ACC112 (cell line): ENCODE measurements around the gene AADACL4.
"Not testable (repeated sequence)": the region's sequence is repeated elsewhere in the genome, so short reads cannot be mapped to it uniquely, and the experiment has no call there.

Experiments used
- H2AFZ ChIP-seq: fragments of 200-600 bp; sonication (generic); one replicate; pipeline ENCODE4 v1.6.0; 2017; ENCODE audit warnings: antibody characterized with exemption, low read length; ENCODE audit not compliant: unreplicated experiment
- H3K27ac ChIP-seq: fragments of 200-600 bp; sonication (generic); 2 replicates; pipeline ENCODE4 v1.5.1; 2014; ENCODE audit warnings: low read depth, mild to moderate bottlenecking, antibody characterized with exemption, low read length, moderate library complexity
- H3K27me3 ChIP-seq: fragments of 200-600 bp; sonication (generic); 2 replicates; pipeline ENCODE4 v1.6.1; 2014; ENCODE audit warnings: mild to moderate bottlenecking, antibody characterized with exemption, low read length, moderate library complexity, mixed read lengths; ENCODE audit not compliant: insufficient read depth
- H3K36me3 ChIP-seq: fragments of 200-600 bp; sonication (generic); 2 replicates; pipeline ENCODE4 v1.6.1; 2016; ENCODE audit warnings: mild to moderate bottlenecking, antibody characterized with exemption, low read length, moderate library complexity, mixed read lengths; ENCODE audit not compliant: insufficient read depth
- H3K4me1 ChIP-seq: fragments of 200-600 bp; sonication (generic); one replicate; pipeline ENCODE4 v1.6.1; 2016; ENCODE audit warnings: low read length, mixed read lengths; ENCODE audit not compliant: insufficient read depth, unreplicated experiment, control insufficient read depth
- H3K4me3 ChIP-seq: fragments of 200-600 bp; sonication (generic); 2 replicates; pipeline ENCODE4 v1.5.1; 2014; ENCODE audit warnings: mild to moderate bottlenecking, low read depth, low read length
- H3K79me2 ChIP-seq: fragments of 200-600 bp; sonication (generic); one replicate; pipeline ENCODE4 v1.6.0; 2016; ENCODE audit warnings: low read length; ENCODE audit not compliant: control insufficient read depth, unreplicated experiment, insufficient read depth

Gene AADACL4

DNA sequence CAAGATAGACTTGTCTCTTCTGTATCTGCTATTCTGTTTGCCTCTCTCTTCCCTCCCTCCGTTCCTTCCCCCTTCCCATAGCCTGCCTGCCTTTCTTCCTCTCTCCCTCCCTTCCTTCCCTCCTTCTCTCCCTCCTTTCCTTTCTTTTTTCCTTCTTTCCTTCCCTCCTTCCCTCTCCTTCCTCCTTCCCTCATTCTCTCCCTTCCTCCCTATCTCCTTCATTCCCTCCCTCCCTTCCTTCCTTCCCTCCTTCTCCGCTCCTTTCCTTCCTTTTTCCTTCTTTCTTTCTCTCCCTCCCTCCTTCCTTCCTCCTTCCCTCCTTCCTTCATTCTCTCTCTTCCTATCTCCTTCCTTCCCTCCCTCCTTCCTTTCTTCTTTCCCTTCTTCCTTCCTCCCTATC, 944 bp downstream of the AADACL4 start:
- H3K4me1 ChIP-seq, result peaks cover 3% of the 10 kb centered on the region
- no peak overlapping the region for H3K27ac ChIP-seq
- peaks cover 3% of the 10 kb centered on the region; the same call in 1 of the 2 replicates for H3K36me3 ChIP-seq
- H2AFZ ChIP-seq, result no peak overlapping the region
- H3K27me3 ChIP-seq, result peaks cover 12% of the 10 kb centered on the region
- H3K4me3 ChIP-seq, result no peak overlapping the region
- H3K79me2 ChIP-seq, result no peaks in the 10 kb centered on the region

DNA sequence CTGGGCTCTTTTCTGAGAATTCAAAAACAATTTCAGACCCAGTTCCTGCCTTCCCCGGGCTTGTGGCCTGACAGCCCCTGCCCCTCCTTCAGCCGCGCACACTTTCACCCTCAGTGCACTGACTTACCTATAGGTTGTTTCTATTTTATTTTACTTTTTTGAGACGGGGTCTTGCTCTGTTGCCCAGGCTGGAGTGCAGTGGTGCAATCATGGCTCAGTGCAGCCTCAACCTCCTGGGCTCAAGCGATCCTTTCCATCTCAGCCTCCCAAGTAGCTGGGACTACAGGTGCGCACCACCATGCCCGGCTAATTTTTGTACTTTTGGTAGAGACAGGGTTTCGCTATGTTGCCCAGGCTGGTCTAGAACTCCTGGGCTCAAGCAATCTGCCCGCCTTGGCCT, 1.5 kb downstream of the AADACL4 start:
- H3K27me3 ChIP-seq, result peaks cover 12% of the 10 kb centered on the region
- not testable (repeated sequence) for H2AFZ ChIP-seq, H3K36me3 ChIP-seq, H3K79me2 ChIP-seq, H3K27ac ChIP-seq, H3K4me1 ChIP-seq, H3K4me3 ChIP-seq

DNA sequence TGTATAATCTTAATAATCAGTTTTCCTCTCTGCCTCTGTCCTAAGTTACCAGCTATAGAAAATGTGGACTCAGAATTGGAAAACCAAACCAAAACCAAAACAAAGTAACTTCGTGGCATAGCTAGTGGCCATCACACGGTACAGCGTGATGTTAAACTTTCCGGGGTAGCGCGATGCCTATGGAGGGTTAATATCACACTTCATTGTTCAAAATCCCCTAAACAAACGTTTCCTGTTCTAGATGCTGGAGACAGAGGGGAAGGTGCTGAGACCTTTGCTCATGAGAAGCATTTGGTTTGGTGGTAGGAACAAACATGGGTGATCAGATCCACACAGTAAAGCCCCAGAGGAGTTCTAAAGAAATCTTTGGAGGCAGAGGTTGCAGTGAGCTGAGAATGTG, 4.9 kb downstream of the AADACL4 start:
- Histone ChIP-seq H2AFZ (no peak overlapping the region), H3K27me3 (peaks cover 15% of the 10 kb centered on the region)

DNA sequence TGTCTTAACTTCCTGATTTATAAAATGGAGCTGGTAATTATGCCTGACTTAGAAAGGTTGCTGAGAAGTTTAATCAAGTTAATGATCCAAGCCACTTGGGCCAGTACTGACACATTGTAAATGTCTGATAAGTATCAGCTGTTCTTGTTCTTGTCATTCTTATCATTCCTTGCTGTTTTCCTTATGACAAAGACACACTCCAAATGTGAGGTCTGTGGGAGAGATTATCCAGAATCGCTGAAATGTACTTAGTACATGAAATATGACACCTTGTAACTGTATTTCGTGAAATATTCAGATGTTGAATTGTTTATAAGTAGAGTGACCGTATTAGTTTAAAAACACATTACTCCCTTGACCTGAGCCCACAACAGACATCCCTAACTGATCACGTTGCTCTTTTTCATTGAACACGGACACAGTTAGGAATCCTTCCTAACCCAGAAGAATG, 6.1 kb downstream of the AADACL4 start:
- Histone ChIP-seq H3K4me1 (peaks cover 9% of the 10 kb centered on the region), H3K27me3 (peaks cover 15% of the 10 kb centered on the region), H3K4me3 (no peak overlapping the region), H2AFZ (peak overlapping the region; percentile 57), H3K27ac (no peak overlapping the region), H3K36me3 (no peaks in the 10 kb centered on the region), H3K79me2 (no peaks in the 10 kb centered on the region)

More for the DNA sequence above, 4.9 kb downstream of the AADACL4 start:
- Histone ChIP-seq H3K36me3 (no peaks in the 10 kb centered on the region), H3K79me2 (no peaks in the 10 kb centered on the region), H3K4me3 (no peak overlapping the region), H3K4me1 (peaks cover 9% of the 10 kb centered on the region), H3K27ac (no peak overlapping the region)

DNA sequence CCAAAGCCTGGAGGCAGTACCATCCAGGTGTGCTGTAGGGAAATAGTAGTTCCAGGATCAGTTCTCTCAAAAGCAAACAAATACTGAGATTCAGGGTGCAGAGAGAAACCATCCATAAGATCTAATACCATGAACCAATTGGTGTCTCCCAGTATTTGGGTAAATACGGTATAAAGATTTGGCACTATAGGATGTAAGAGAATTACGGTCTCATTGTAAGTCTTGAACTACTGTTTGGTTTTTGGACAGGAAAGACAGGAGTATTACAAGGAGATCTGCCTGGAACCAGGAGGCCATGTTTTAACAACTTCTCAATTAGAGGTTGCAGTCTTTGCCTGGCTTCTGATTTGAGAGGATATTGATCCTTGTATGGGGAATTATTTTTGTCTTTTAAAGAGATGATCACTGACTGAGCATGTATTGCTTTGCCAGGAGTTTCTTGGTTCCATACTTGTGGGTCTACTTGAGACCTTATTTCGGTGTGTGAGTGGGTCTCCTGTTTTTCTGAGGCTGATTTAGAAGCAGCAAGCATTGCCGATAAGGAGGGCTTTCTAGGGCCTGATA, 10.2 kb downstream of the AADACL4 start:
- no peak overlapping the region for H3K27ac ChIP-seq
- H3K36me3 ChIP-seq, result no peaks in the 10 kb centered on the region
- no peak overlapping the region for H3K4me3 ChIP-seq
- H3K4me1 ChIP-seq, result peaks cover 9% of the 10 kb centered on the region
- no peaks in the 10 kb centered on the region for H3K79me2 ChIP-seq
- no peak overlapping the region for H2AFZ ChIP-seq
- H3K27me3 ChIP-seq, result 0 out of 2 replicates have a peak, but pooled peaks cover 3% of the 10 kb centered on the region

DNA sequence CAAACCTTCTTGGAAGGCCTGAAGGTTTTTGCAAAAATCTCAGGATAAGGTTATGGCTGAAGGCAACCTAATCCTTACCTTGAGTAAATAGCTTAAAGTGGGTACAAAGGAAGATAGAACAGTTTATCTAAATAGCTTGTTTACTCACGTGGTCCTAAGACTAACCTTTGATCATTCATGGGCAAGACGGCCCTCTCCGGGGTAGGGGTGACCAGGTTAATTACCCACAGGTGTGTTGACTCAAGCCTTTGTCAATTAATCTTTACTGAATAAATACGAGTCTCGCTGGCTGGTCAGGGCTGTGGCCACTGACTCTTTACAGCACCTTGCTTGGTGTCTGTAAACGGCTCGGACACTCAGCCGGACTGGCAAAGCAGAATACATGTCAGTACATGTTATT, 10.8 kb downstream of the AADACL4 start:
- Histone ChIP-seq H3K27ac (no peak overlapping the region), H3K79me2 (no peaks in the 10 kb centered on the region), H3K4me1 (peaks cover 7% of the 10 kb centered on the region), H2AFZ (no peak overlapping the region), H3K27me3 (0 out of 2 replicates have a peak, but pooled peaks cover 3% of the 10 kb centered on the region), H3K4me3 (no peak overlapping the region), H3K36me3 (no peaks in the 10 kb centered on the region)

DNA sequence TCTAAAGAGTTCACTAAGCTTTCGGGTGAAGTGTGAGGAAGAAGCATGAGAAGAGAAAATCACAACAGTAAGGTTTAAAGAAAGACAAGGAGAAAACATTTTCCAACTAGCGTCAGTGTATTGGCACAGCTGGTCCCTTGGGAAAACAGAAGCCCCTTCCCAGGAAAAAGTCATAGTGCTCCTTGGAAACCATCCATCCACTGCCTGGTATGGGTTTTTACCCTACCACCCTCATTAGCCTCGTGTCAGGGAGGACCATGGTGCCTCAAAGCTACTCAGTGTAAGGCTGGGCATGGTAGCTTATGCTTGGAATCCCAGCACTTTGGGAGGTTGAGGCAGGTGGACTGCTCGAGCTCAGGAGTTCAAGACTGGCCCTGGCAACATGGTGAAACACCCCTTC, 12.7 kb downstream of the AADACL4 start:
- Histone ChIP-seq H3K4me1 (no peaks in the 10 kb centered on the region), H3K4me3 (no peak overlapping the region), H3K27ac (no peak overlapping the region), H3K27me3 (no peaks in the 10 kb centered on the region), H3K79me2 (no peaks in the 10 kb centered on the region), H3K36me3 (no peaks in the 10 kb centered on the region), H2AFZ (no peak overlapping the region)

DNA sequence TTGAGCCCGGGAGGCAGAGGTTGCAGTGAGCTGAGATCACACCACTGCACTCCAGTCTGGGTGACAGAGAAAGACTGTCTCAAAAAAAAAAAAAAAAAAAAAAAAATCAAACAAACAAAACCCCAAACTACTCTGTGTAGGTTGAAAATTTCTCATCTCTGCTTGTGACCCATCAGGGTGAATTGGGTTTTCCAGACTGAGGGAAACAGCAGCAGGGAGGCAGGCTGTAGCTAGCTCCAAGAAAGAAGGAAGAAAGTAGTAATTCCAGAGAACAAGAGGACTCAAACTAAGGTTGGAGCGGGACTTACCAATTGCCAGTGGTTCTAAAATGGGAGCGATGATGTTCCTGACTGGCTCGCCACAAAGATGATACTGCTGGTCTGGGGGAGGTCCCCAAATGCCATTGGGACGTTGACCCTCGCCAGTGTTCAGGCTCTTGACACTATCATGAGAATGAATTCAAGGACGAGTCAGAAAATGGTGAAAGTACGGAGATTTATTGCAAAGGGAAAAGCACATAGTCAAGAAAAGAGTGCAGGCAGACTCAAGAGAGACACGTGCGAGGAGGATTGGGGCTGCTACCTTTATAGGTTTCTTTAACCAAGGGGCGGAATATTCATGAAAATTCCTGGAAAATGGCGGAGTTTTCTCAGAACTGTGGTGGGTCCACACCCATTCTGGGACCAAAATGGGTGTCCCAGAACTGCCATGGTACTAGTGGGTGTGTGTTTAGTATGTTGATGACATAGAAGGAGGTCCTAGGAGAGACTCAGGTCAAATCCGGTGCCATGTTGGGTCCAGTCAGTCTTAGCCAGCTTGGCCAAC, 13.4 kb downstream of the AADACL4 start:
- Histone ChIP-seq H3K4me3 (no peak overlapping the region), H2AFZ (no peak overlapping the region), H3K4me1 (no peaks in the 10 kb centered on the region), H3K79me2 (no peaks in the 10 kb centered on the region), H3K27me3 (peaks cover 1% of the 10 kb centered on the region; the same call in 1 of the 2 replicates), H3K27ac (no peak overlapping the region), H3K36me3 (no peaks in the 10 kb centered on the region)

DNA sequence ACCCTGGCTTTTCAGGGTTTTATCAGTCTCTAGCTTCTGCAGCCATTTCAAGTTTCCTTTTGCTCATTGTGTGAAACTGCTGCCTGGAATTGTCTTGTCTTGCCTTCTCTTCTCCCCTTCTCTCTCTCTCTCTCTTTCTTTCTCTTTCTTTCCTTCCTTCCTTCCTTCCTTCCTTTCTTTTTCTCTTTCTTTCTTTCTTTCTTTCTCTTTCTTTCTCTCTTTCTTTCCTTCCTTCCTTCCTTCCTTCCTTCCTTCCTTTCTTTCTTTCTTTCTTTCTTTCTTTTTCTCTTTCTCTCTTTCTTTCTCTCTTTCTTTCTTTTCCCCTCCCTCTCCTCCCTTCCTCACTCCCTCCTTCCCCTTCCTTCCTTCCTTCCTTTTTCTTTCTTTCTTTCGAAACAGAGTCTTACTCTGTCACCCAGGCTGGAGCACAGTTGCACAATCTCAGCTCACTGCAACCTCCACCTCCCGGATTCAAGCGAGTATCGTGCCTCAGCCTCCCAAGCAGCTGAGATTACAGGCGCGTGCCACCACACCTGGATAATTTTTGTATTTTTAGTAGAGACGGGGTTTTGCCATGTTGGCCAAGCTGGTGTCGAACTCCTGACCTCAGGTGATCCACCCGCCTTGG, 14.1 kb downstream of the AADACL4 start:
- H2AFZ ChIP-seq, H3K4me1 ChIP-seq, H3K27ac ChIP-seq, H3K36me3 ChIP-seq, H3K4me3 ChIP-seq, H3K27me3 ChIP-seq, H3K79me2 ChIP-seq: not testable (repeated sequence)

DNA sequence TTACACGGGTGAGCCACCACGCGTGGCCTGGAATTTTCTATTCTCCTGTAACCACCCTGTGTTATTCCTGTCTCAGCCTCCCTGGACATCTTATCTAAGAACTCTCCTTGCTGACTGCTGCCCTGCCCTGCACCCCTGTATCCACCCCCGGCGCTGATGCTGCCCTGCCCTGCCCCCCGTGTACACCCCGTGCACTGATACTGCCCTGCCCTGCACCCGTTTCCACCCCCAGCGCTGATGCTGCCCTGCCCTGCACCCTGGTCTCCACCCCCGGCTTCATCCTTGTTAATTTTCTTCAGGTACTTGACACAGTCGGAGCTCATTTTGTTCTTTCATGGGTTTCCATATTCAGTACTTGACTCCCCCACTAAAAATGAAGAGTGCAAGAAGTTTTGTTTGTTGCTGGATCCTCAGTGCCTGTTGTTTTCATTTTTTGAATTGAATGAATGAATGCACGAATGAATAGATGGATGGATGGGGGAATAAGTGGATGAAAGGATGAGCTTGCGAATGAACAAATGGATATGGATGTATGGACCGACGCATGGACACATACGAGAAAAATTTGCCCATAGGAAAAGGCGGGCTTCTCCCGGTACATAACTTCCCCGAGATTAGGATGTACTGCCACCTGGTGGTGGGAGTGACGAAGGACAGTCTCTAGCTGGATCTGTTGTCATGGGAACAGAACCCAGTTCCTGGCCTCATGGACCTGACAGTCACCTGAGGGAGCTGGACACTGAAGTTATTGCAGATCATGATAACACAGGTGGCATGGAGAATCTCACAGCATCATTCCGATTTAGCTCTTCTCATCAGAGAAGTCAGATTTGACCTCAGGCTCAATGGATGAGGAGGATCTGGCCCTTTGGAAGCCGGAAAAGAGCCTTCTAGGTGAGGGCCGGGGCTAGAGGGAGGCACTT, 14.9 kb downstream of the AADACL4 start:
- peak overlapping the region; percentile 83 for H2AFZ ChIP-seq
- H3K27ac ChIP-seq, result no peak overlapping the region
- peaks cover 9% of the 10 kb centered on the region; the same call in 1 of the 2 replicates for H3K27me3 ChIP-seq
- no peaks in the 10 kb centered on the region for H3K4me1 ChIP-seq
- H3K79me2 ChIP-seq, result no peaks in the 10 kb centered on the region
- no peaks in the 10 kb centered on the region for H3K36me3 ChIP-seq
- peak overlapping the region; percentile 43 for H3K4me3 ChIP-seq
